ENCODE measurements around the gene ZNF823.
"Not testable (repeated sequence)": the region's sequence is repeated elsewhere in the genome, so short reads cannot be mapped to it uniquely, and the experiment has no call there.

The ZNF823 gene

GRCh38 chr19:11680689-11681302, 58.0 kb downstream of the ZNF823 start:
- no peak for DNase-seq (ENCODE audit: low read depth in 2 of 2)

GRCh38 chr19:11678504-11678903, 60.2 kb downstream of the ZNF823 start:
- DNase-seq (ENCODE audit: low read depth in 2 of 2): no peak

GRCh38 chr19:11676661-11677600, 61.8 kb downstream of the ZNF823 start:
- not testable (repeated sequence) for DNase-seq (ENCODE audit: low read depth in 2 of 2)

- DNase-seq (ENCODE audit: low read depth in 2 of 2): no peak
These were observed 63.2 kb downstream of the ZNF823 start for GRCh38 chr19:11675569-11675968.

- no peak for DNase-seq (ENCODE audit: low read depth in 2 of 2)
These were observed 64.7 kb downstream of the ZNF823 start for GRCh38 chr19:11674067-11674492.

GRCh38 chr19:11673608-11674041, 65.1 kb downstream of the ZNF823 start:
- DNase-seq (ENCODE audit: low read depth in 2 of 2): no peak

All from stimulated activated CD4-positive, alpha-beta T cell treated with anti-CD3 and anti-CD28 coated beads, Interleukin-15, amount 100 ng/mL, for 48 hours (primary cell).